22Rv1 (cell line): Measurements from ENCODE around the gene EEF1AKMT3.

Experiments used
- CTCF ChIP-seq: fragments of 450-650 bp; IDR thresholded peaks from 2 replicates; pipeline ENCODE4 v1.5.1; 2017; ENCODE audit warnings: mild to moderate bottlenecking
- ZFX ChIP-seq: fragments of 450-650 bp; IDR thresholded peaks from 2 replicates; pipeline ENCODE4 v1.6.1; 2017; ENCODE audit warnings: antibody characterized with exemption, borderline replicate concordance

- TF ChIP-seq CTCF (no peak), ZFX (no peak)
These were observed 50.1 kb downstream of the EEF1AKMT3 start for GRCh38 chr12:57822392-57823130.
